ENCODE data around the gene HLCS. TPM values are rescaled to one million over a fixed set of nuclear protein-coding genes. Genes with fewer than 3 reads are reported as not detected.

The HLCS gene
- polyA plus RNA-seq, 4 donors = 2.7 to 13.7 (median 4.9) TPM

DNA sequence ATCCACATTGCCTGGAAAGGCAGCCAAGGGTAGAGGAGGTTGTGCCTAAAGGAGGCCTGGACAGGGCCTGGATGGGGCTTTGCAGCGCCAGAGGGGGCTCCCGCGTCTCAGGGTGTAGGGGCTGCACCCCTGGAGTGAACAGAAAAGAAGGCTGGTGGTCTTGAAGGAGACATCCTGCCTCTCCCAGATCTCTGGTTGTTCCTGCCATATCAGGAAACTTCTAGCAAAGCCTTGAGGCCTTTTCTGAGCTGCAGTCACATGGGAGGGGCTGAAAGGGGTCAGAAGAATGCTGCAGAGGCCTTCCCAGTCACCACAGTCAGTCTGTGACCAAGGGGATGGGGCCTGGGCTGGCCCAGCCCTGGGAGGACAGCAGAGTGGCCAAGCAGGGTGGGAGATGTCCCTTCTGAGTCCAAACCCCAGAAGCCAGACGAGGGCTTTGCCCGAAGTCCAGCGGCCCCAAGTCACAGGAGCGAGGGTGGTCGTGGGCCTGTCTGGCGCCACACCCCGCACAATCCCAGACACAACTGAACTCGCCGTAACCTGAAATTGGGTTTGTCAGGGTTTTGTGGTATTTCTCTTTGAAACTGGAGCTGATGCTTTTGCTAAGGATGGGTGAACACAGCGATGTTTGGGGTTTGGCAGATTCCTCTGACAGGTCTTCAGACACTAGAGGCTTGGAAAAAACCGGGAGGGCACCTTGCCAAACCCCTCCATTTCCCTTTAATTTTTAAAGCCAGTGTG is 237.9 kb downstream of the HLCS start:
- Histone ChIP-seq H3K27ac (ENCODE audit: low read depth in 1 of 3, low read length in 2 of 3) (no peak overlapping the region), H3K36me3 (ENCODE audit: control insufficient read depth in 3 of 3, insufficient read depth in 2 of 3, low read depth in 1 of 3, low read length in 3 of 3) (no peaks in the 10 kb centered on the region), H3K9me3 (ENCODE audit: control insufficient read depth in 2 of 2, insufficient read depth in 1 of 2, low read depth in 1 of 2, low read length in 1 of 2) (no peaks in the 10 kb centered on the region), H3K4me1 (ENCODE audit: control insufficient read depth in 3 of 3, insufficient read depth in 2 of 3, low read depth in 1 of 3, low read length in 2 of 3) (peaks cover 0 to 4% (median 0%) of the 10 kb centered on the region in 3 donors), H3K27me3 (ENCODE audit: control insufficient read depth in 3 of 3, insufficient read depth in 3 of 3, low read length in 3 of 3) (peaks cover 0 to 21% (median 0%) of the 10 kb centered on the region in 3 donors), H3K4me3 (ENCODE audit: low read depth in 1 of 3, low read length in 3 of 3) (no peak overlapping the region)
- FAIRE-seq (no peak), DNase-seq (no peak)
- 81 to 93% (median 86%) methylated on average over 14 of the region's 14 CpGs for WGBS, 3 donors

DNA sequence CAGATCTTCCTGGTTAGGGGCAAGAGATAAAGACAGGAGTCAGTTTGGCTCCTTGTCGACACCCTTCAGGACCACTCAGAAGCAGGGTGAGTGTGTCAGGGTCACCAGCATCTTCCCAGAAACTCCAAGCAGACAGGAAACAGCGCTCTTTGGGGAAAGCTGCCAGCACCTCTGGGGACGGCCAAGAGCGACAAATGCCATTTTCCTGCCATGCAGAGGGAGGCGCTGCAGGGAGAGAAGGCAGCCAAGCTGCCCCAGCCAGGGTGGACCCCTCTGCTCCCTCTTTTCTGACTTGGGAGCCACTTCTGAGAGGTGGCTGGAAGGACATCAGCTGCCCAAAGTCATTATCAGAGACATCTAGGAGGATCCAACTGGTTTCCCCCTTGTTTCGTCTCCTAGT is 238.6 kb downstream of the HLCS start:
- DNase-seq (no peak), FAIRE-seq (no peak)
- H3K4me1 ChIP-seq (ENCODE audit: control insufficient read depth in 3 of 3, insufficient read depth in 2 of 3, low read depth in 1 of 3, low read length in 2 of 3) = peaks cover 0 to 4% (median 0%) of the 10 kb centered on the region in 3 donors
- H3K36me3 ChIP-seq (ENCODE audit: control insufficient read depth in 3 of 3, insufficient read depth in 2 of 3, low read depth in 1 of 3, low read length in 3 of 3) = no peaks in the 10 kb centered on the region
- H3K4me3 ChIP-seq (ENCODE audit: low read depth in 1 of 3, low read length in 3 of 3) = no peak overlapping the region
- 83 to 88% (median 87%) methylated on average over 6 of the region's 6 CpGs for WGBS, 3 donors
- H3K27ac ChIP-seq (ENCODE audit: low read depth in 1 of 3, low read length in 2 of 3) = no peak overlapping the region
- H3K27me3 ChIP-seq (ENCODE audit: control insufficient read depth in 3 of 3, insufficient read depth in 3 of 3, low read length in 3 of 3) = peaks cover 0 to 21% (median 0%) of the 10 kb centered on the region in 3 donors
- no peaks in the 10 kb centered on the region for H3K9me3 ChIP-seq (ENCODE audit: control insufficient read depth in 2 of 2, insufficient read depth in 1 of 2, low read depth in 1 of 2, low read length in 1 of 2)

DNA sequence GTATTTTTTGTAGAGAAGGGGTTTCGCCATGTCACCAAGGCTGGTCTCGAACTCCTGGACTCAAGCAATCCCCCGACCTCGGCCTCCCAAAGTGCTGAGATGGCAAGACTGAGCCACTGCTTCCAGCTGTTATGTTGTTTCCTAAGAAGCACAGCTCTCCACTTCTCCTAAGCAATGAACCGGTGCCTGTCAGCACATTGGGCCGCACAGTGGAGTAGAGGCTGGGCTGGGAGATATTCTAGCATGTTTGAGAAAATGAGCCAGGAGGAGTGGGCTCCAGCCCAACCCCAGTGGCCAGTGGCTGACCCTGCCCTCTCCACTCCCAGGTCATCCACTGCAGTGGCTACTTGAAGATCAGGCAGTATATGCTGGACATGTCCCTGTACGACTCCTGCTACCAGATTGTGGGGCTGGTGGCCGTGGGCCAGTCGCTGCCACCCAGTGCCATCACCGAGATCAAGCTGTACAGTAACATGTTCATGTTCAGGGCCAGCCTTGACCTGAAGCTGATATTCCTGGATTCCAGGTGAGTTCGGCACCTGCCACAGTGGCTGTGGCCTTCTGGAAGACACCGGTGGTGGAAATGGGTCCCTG is 240.6 kb downstream of the HLCS start:
- peaks cover 0 to 1% (median 0%) of the 10 kb centered on the region in 3 donors for H3K4me1 ChIP-seq (ENCODE audit: control insufficient read depth in 3 of 3, insufficient read depth in 2 of 3, low read depth in 1 of 3, low read length in 2 of 3)
- no peak overlapping the region for H3K27ac ChIP-seq (ENCODE audit: low read depth in 1 of 3, low read length in 2 of 3)
- no peaks in the 10 kb centered on the region for H3K9me3 ChIP-seq (ENCODE audit: control insufficient read depth in 2 of 2, insufficient read depth in 1 of 2, low read depth in 1 of 2, low read length in 1 of 2)
- H3K4me3 ChIP-seq (ENCODE audit: low read depth in 1 of 3, low read length in 3 of 3) = no peak overlapping the region
- DNase-seq = no peak
- no peaks in the 10 kb centered on the region for H3K36me3 ChIP-seq (ENCODE audit: control insufficient read depth in 3 of 3, insufficient read depth in 2 of 3, low read depth in 1 of 3, low read length in 3 of 3)
- FAIRE-seq = no peak
- H3K27me3 ChIP-seq (ENCODE audit: control insufficient read depth in 3 of 3, insufficient read depth in 3 of 3, low read length in 3 of 3) = peaks cover 0 to 15% (median 4%) of the 10 kb centered on the region in 3 donors
- WGBS, 3 donors = 93 to 96% (median 93%) methylated on average over 12 of the region's 12 CpGs

DNA sequence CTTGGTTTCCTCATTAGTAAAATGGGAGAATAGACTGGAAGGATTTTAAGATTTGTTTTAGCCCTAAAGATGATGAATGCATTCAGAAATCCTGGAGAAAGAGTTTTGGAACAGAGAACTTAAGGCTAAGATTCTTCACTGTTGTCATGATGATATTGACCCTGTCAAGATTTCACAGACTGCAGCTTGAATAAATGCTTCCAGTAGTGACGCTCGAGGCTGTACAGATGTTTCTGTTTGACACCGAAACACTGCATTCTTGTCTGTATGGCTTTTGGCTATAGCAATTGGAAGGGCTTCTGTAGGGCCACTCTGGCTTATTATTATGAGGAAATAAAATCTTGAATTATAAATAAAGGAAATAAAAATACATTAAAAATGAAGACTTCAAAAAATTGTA is 241.8 kb downstream of the HLCS start:
- WGBS, 3 donors = 67 to 92% (median 77%) methylated on average over 3 of the region's 3 CpGs
- no peak overlapping the region for H3K4me3 ChIP-seq (ENCODE audit: low read depth in 1 of 3, low read length in 3 of 3)
- FAIRE-seq (no peak), DNase-seq (no peak)
- H3K4me1 ChIP-seq (ENCODE audit: control insufficient read depth in 3 of 3, insufficient read depth in 2 of 3, low read depth in 1 of 3, low read length in 2 of 3) = peaks cover 0 to 6% (median 0%) of the 10 kb centered on the region in 3 donors
- no peaks in the 10 kb centered on the region for H3K9me3 ChIP-seq (ENCODE audit: control insufficient read depth in 2 of 2, insufficient read depth in 1 of 2, low read depth in 1 of 2, low read length in 1 of 2)
- no peak overlapping the region for H3K27ac ChIP-seq (ENCODE audit: low read depth in 1 of 3, low read length in 2 of 3)
- no peaks in the 10 kb centered on the region for H3K36me3 ChIP-seq (ENCODE audit: control insufficient read depth in 3 of 3, insufficient read depth in 2 of 3, low read depth in 1 of 3, low read length in 3 of 3)
- peaks cover 0 to 7% (median 5%) of the 10 kb centered on the region in 3 donors for H3K27me3 ChIP-seq (ENCODE audit: control insufficient read depth in 3 of 3, insufficient read depth in 3 of 3, low read length in 3 of 3)

DNA sequence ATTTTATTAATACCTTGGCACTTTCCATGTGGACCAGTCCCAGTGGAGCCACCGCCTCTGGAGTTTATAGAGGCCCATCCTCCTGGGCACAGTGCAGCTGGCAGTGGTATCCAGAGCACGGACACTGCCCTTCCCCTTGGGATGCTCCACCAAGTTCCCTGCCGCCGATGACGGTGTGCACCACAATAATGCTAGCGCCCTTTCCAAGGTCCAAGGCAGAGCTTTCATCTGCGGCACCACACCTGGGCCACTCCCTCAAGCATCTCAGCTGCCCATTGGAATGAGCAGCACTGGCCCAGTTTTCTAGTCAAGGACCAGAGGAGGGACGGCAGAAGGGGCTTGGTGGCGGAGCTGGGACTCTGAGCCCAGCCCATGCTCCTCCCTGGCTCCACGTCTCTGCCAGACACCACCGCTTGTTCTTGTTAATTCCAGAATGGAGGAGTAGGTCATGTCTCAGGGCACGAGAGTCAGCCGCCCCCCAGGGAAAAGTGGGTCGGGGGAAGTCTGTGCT is 243.0 kb downstream of the HLCS start:
- H3K4me3 ChIP-seq (ENCODE audit: low read depth in 1 of 3, low read length in 3 of 3) = no peak overlapping the region
- DNase-seq (peak in 1 of 2 donors; percentile 34), FAIRE-seq (no peak)
- 59 to 84% (median 73%) methylated on average over 13 to 14 of the region's 14 CpGs for WGBS, 3 donors
- H3K9me3 ChIP-seq (ENCODE audit: control insufficient read depth in 2 of 2, insufficient read depth in 1 of 2, low read depth in 1 of 2, low read length in 1 of 2) = no peaks in the 10 kb centered on the region
- peaks cover 0 to 12% (median 0%) of the 10 kb centered on the region in 3 donors for H3K27me3 ChIP-seq (ENCODE audit: control insufficient read depth in 3 of 3, insufficient read depth in 3 of 3, low read length in 3 of 3)
- H3K36me3 ChIP-seq (ENCODE audit: control insufficient read depth in 3 of 3, insufficient read depth in 2 of 3, low read depth in 1 of 3, low read length in 3 of 3) = no peaks in the 10 kb centered on the region
- peaks cover 0 to 17% (median 2%) of the 10 kb centered on the region in 3 donors for H3K4me1 ChIP-seq (ENCODE audit: control insufficient read depth in 3 of 3, insufficient read depth in 2 of 3, low read depth in 1 of 3, low read length in 2 of 3)
- no peak overlapping the region for H3K27ac ChIP-seq (ENCODE audit: low read depth in 1 of 3, low read length in 2 of 3)

DNA sequence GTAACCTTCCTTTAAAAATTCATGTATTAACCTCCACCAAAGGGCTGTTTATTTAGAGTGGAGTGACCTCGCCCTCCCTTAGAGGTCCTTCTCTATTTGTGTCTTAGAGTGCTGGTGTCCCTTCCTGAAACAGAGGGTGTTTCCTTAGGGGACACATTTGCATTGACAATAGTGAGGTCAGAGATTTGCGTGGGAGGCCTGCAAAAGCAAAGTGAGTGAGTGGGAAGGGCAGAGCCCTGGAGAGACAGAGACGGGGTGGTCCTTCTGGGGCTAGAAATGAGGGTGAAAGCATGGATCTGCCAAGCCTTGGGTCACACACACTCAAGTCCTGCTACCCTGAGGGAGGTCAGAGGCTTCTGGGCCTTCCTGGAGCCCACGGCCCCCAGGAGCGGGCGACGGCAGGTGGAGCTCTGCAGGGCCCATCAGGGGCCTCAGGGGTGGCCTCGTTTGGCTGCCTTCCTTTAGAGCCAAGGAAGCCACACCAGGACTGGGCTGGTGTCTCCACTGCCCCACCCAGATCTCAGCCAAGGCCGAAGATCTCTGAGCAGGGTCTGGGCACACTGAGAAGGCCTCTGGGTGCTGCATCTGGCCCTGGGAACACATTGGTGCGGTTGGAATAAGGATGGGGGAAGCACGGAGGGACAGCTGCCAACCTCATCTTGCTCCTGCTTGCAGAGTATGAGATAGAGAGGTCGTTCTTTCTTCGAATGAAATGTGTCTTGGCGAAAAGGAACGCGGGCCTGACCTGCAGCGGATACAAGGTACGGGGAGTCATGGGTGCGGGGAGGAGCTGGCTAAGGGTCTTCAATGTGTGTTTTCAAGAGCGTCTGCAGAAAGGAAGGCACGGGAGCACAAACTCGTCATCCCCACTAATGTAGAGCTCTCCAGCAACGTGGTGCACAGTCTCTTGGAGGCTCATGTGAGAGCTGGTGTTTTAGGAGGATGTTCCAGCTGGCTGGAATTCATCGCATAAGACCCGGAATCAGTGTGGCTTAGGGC is 243.8 kb downstream of the HLCS start:
- DNase-seq (no peak), FAIRE-seq (no peak)
- H3K9me3 ChIP-seq (ENCODE audit: control insufficient read depth in 2 of 2, insufficient read depth in 1 of 2, low read depth in 1 of 2, low read length in 1 of 2) = no peaks in the 10 kb centered on the region
- peaks cover 0 to 17% (median 2%) of the 10 kb centered on the region in 3 donors for H3K4me1 ChIP-seq (ENCODE audit: control insufficient read depth in 3 of 3, insufficient read depth in 2 of 3, low read depth in 1 of 3, low read length in 2 of 3)
- no peaks in the 10 kb centered on the region for H3K36me3 ChIP-seq (ENCODE audit: control insufficient read depth in 3 of 3, insufficient read depth in 2 of 3, low read depth in 1 of 3, low read length in 3 of 3)
- WGBS, 3 donors = 84 to 90% (median 90%) methylated on average over 25 of the region's 25 CpGs
- no peak overlapping the region for H3K4me3 ChIP-seq (ENCODE audit: low read depth in 1 of 3, low read length in 3 of 3)
- peaks cover 0 to 12% (median 0%) of the 10 kb centered on the region in 3 donors for H3K27me3 ChIP-seq (ENCODE audit: control insufficient read depth in 3 of 3, insufficient read depth in 3 of 3, low read length in 3 of 3)
- no peak overlapping the region for H3K27ac ChIP-seq (ENCODE audit: low read depth in 1 of 3, low read length in 2 of 3)

DNA sequence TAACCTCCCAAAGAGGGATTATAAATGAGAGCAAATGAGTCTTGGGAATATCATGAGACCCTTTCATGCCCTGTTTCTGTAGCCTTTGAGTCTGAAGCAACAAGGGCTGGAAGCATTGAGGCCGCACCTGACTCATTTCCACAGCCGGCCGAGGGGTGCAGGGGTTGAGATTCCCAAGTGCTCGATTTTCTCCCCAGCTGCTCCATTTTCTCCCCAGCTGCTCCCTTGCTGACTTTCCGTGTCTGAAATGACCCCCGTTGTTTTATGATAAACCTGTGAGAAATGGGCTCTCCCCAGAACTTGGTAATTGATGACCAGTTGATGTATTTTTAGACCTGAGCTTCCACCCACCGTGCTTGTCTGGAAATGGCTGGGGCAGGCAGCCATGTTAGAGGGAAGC is 244.7 kb downstream of the HLCS start:
- Histone ChIP-seq H3K27ac (ENCODE audit: low read depth in 1 of 3, low read length in 2 of 3) (no peak overlapping the region), H3K4me1 (ENCODE audit: control insufficient read depth in 3 of 3, insufficient read depth in 2 of 3, low read depth in 1 of 3, low read length in 2 of 3) (peaks cover 0 to 17% (median 2%) of the 10 kb centered on the region in 3 donors), H3K9me3 (ENCODE audit: control insufficient read depth in 2 of 2, insufficient read depth in 1 of 2, low read depth in 1 of 2, low read length in 1 of 2) (no peaks in the 10 kb centered on the region), H3K27me3 (ENCODE audit: control insufficient read depth in 3 of 3, insufficient read depth in 3 of 3, low read length in 3 of 3) (peaks cover 0 to 12% (median 2%) of the 10 kb centered on the region in 3 donors), H3K4me3 (ENCODE audit: low read depth in 1 of 3, low read length in 3 of 3) (no peak overlapping the region), H3K36me3 (ENCODE audit: control insufficient read depth in 3 of 3, insufficient read depth in 2 of 3, low read depth in 1 of 3, low read length in 3 of 3) (no peaks in the 10 kb centered on the region)
- 91 to 94% (median 91%) methylated on average over 7 of the region's 7 CpGs for WGBS, 3 donors
- DNase-seq (no peak), FAIRE-seq (no peak)

DNA sequence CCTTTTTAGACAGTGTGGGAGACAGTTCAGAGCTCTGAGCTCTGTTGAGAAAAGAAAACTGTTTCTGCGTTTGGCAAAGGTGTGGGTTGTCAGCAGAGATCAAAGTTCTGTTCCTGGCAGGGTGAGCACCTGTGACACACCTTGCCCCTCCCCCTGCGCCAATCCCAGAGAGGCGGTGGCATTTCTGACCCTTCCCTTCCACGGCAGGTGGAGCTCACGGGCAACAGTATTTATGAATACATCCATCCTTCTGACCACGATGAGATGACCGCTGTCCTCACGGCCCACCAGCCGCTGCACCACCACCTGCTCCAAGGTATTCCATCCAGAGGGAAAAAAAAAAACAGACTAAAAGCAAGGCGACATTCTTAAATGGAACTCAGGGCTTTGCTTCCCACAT is 246.9 kb downstream of the HLCS start:
- Histone ChIP-seq H3K27ac (ENCODE audit: low read depth in 1 of 3, low read length in 2 of 3) (peak overlapping the region; percentile 74 to 96 (median 95)), H3K9me3 (ENCODE audit: control insufficient read depth in 2 of 2, insufficient read depth in 1 of 2, low read depth in 1 of 2, low read length in 1 of 2) (no peaks in the 10 kb centered on the region), H3K36me3 (ENCODE audit: control insufficient read depth in 3 of 3, insufficient read depth in 2 of 3, low read depth in 1 of 3, low read length in 3 of 3) (no peaks in the 10 kb centered on the region), H3K27me3 (ENCODE audit: control insufficient read depth in 3 of 3, insufficient read depth in 3 of 3, low read length in 3 of 3) (peaks cover 0 to 14% (median 9%) of the 10 kb centered on the region in 3 donors), H3K4me3 (ENCODE audit: low read depth in 1 of 3, low read length in 3 of 3) (no peak overlapping the region), H3K4me1 (ENCODE audit: control insufficient read depth in 3 of 3, insufficient read depth in 2 of 3, low read depth in 1 of 3, low read length in 2 of 3) (peaks cover 0 to 17% (median 2%) of the 10 kb centered on the region in 3 donors)
- DNase-seq = peak; percentile 94 to 96
- WGBS, 3 donors = 15 to 71% (median 41%) methylated on average over 10 of the region's 10 CpGs
- no peak for FAIRE-seq
